HepG2 (cell line): ENCODE data around the gene EFEMP2. TPM values are rescaled to one million over a fixed set of nuclear protein-coding genes. Genes with fewer than 3 reads are reported as not detected.

Experiments
- ARID4A ChIP-seq: sonication (generic); formaldehyde crosslinking; IDR thresholded peaks from 2 replicates; pipeline ENCODE4 v1.5.0; 2020; ENCODE audit warnings: mild to moderate bottlenecking, missing genetic modification reagents, borderline replicate concordance
- ATM ChIP-seq: fragments of 450-650 bp; IDR thresholded peaks from 2 replicates; pipeline ENCODE4 v1.7.1; 2017; ENCODE audit warnings: mild to moderate bottlenecking, borderline replicate concordance
- E2F2 ChIP-seq: sonication (generic); formaldehyde crosslinking; IDR thresholded peaks from 2 replicates; pipeline ENCODE4 v1.4.0; 2020; ENCODE audit warnings: missing genetic modification reagents, borderline replicate concordance
- HNRNPL ChIP-seq: fragments of 200-400 bp; formaldehyde crosslinking; IDR thresholded peaks from 2 replicates; pipeline ENCODE4 v1.6.1; 2017; ENCODE audit warnings: mild to moderate bottlenecking, low read depth, low read length
- MEF2D ChIP-seq: sonication (generic); formaldehyde crosslinking; IDR thresholded peaks from 2 replicates; pipeline ENCODE4 v1.5.1; 2020; ENCODE audit warnings: mild to moderate bottlenecking, missing genetic modification reagents
- MYC ChIP-seq: sonication (generic); formaldehyde crosslinking; IDR thresholded peaks from 2 replicates; pipeline ENCODE4 v1.9.0; 2021; ENCODE audit warnings: missing genetic modification reagents, borderline replicate concordance
- NCOA1 ChIP-seq: sonication (generic); formaldehyde crosslinking; IDR thresholded peaks from 2 replicates; pipeline ENCODE4 v1.9.0; 2021; ENCODE audit warnings: missing genetic modification reagents
- NCOA2 ChIP-seq: sonication (generic); formaldehyde crosslinking; IDR thresholded peaks from 2 replicates; pipeline ENCODE4 v1.8.0; 2022; ENCODE audit warnings: inconsistent platforms
- RBM39 ChIP-seq: fragments of 200-400 bp; formaldehyde crosslinking; IDR thresholded peaks from one replicate; pipeline ENCODE4 v1.6.1; 2018; ENCODE audit warnings: antibody characterized with exemption, mild to moderate bottlenecking, low read depth, low read length; ENCODE audit not compliant: poor library complexity, severe bottlenecking
- SOX5 ChIP-seq: IDR thresholded peaks from 2 replicates; pipeline ENCODE4 v1.6.1; 2016; ENCODE audit warnings: borderline replicate concordance
- SP1 ChIP-seq, 2 experiments: fragments of 450-650 bp in 1 of 2; sonication (generic) in 1 of 2; formaldehyde crosslinking in 1 of 2; IDR thresholded peaks; 2 replicates each; pipeline versions ENCODE4 v1.4.0 to v1.6.1; 2016 to 2020; ENCODE audit warnings: missing genetic modification reagents in 1 of 2
- TAF15 ChIP-seq: fragments of 200-400 bp; formaldehyde crosslinking; IDR thresholded peaks from one replicate; pipeline ENCODE4 v1.6.1; 2018; ENCODE audit warnings: mild to moderate bottlenecking, low read depth, low read length; ENCODE audit not compliant: poor library complexity, severe bottlenecking
- U2AF2 ChIP-seq: fragments of 200-400 bp; formaldehyde crosslinking; IDR thresholded peaks from 2 replicates; pipeline ENCODE4 v1.6.1; 2017; ENCODE audit warnings: low read depth, mild to moderate bottlenecking, low read length
- ZFX ChIP-seq: sonication (generic); formaldehyde crosslinking; IDR thresholded peaks from 2 replicates; pipeline ENCODE4 v1.4.0; 2020; ENCODE audit warnings: mild to moderate bottlenecking, low read depth, missing genetic modification reagents, moderate library complexity
- ZNF225 ChIP-seq: sonication (generic); formaldehyde crosslinking; IDR thresholded peaks from 2 replicates; pipeline ENCODE4 v1.4.0; 2020; ENCODE audit warnings: mild to moderate bottlenecking, missing genetic modification reagents
- ZNF441 ChIP-seq: sonication (generic); formaldehyde crosslinking; IDR thresholded peaks from 2 replicates; pipeline ENCODE4 v1.7.0; 2021; ENCODE audit warnings: missing genetic modification reagents, borderline replicate concordance
- polyA plus RNA-seq, 8 experiments: library from polyadenylated mRNA; depleted of rRNA in 3 of 8; stranded (reverse) in 7 of 8; unstranded in 1 of 8; fragments of >200 nt; fragmentation: Illumina TruSeq in 4 of 8; extraction: Trizol in 4 of 8; gene quantifications; 2 replicates each; pipeline versions ENCODE4 v1.2.1 to v1.2.3, GENCODE V29; 2011 to 2016; ENCODE audit warnings: low read depth in 4 of 8, missing spikeins in 1 of 8, mixed read lengths in 1 of 8; ENCODE audit not compliant: insufficient read depth in 1 of 8
- total RNA-seq, 5 experiments: library from RNA; depleted of rRNA; stranded (reverse); fragments of >200 nt; fragmentation: Illumina TruSeq; extraction: Trizol; gene quantifications; 2 replicates each; pipeline ENCODE4 v1.2.3, GENCODE V29; 2016; ENCODE audit warnings: low read depth in 1 of 5
- TF ChIP-seq, protein P1 (sequence below): IDR thresholded peaks from 2 replicates; pipeline ENCODE4 v1.6.1; 2016; ENCODE audit warnings: missing biosample characterization, missing genetic modification reagents, low read depth
- TF ChIP-seq, protein P2 (sequence below): sonication (generic); formaldehyde crosslinking; IDR thresholded peaks from 2 replicates; pipeline ENCODE4 v1.9.0; 2021; ENCODE audit warnings: missing genetic modification reagents, borderline replicate concordance
- TF ChIP-seq, protein P3 (sequence below): sonication (generic); formaldehyde crosslinking; IDR thresholded peaks from 2 replicates; pipeline ENCODE4 v1.8.0; 2022; ENCODE audit warnings: mild to moderate bottlenecking, missing genetic modification reagents, moderate library complexity

EFEMP2 gene
- total and polyA plus RNA-seq, 2 of the 13 experiments (the other 11 are each of a cell fraction or from before 2014, with no cell fraction given): 7.4 to 29.7 TPM

DNA sequence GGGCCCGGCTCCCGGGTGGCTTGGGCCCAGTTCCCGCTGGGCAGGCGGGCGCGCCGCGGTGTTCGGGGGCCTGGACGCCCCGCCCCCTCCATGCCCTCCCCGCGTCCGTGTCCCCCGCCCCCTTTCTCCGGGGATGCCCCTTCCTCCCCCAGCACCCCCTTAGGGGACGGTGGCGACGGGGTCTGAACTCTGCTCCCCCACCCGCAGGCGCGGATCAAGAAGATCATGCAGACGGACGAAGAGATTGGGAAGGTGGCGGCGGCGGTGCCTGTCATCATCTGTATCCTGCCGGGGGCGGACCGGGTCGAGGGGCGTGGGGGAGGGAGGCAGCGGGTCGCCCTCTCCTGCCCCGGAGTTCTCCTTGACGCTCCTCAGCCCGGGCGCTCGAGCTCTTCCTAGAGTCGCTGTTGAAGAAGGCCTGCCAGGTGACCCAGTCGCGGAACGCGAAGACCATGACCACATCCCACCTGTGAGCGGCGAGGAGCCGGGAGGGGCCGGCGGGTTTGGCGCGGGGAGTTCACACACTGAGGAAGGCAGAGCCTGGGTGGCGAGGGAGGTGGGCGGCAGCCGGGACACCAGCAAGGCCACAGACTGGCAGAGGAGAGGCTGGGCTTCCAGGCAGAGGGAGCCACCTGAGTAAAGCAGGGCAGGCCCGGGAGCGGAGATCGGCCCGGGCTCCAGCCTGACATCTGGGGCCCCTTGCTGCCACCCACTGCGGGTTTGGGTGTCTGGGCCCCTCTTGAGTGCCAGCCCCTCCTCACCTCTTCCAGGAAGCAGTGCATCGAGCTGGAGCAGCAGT lies 47.2 kb upstream of the EFEMP2 start (continued):
- TF ChIP-seq NCOA1 (CRISPR knock-in tag) (no peak), SOX5 (CRISPR knock-in tag) (no peak), HNRNPL (no peak), E2F2 (CRISPR knock-in tag) (no peak), ATM (no peak), NCOA2 (CRISPR knock-in tag) (no peak), ZNF225 (no peak), ARID4A (CRISPR knock-in tag) (0 out of 2 replicates have a peak, but pooled peaks have one; percentile 5), ZFX (CRISPR knock-in tag) (peak; percentile 18; the same call in 1 of the 2 replicates), RBM39 (no peak), MYC (0 out of 2 replicates have a peak, but pooled peaks have one; percentile 8), MEF2D (CRISPR knock-in tag) (no peak), SP1 (IDR thresholded peaks at IDR 0.05) (no peak), SP1 (CRISPR knock-in tag; IDR thresholded peaks at IDR 0.05) (no peak), U2AF2 (no peak), ZNF441 (no peak), TAF15 (no peak)
- TF ChIP-seq, protein P1, sequence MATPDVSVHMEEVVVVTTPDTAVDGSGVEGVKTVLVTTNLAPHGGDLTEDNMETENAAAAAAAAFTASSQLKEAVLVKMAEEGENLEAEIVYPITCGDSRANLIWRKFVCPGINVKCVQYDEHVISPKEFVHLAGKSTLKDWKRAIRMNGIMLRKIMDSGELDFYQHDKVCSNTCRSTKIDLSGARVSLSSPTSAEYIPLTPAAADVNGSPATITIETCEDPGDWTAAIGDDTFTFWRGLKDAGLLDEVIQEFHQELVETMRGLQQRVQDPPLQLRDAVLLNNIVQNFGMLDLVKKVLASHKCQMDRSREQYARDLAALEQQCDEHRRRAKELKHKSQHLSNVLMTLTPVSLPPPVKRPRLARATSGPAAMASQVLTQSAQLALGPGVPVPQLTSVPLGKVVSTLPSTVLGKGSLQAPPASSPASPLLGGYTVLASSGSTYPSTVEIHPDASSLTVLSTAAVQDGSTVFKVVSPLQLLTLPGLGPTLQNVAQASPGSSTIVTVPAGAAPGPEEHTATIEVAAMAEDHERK (CRISPR knock-in tag): no peak
- TF ChIP-seq, protein P2, sequence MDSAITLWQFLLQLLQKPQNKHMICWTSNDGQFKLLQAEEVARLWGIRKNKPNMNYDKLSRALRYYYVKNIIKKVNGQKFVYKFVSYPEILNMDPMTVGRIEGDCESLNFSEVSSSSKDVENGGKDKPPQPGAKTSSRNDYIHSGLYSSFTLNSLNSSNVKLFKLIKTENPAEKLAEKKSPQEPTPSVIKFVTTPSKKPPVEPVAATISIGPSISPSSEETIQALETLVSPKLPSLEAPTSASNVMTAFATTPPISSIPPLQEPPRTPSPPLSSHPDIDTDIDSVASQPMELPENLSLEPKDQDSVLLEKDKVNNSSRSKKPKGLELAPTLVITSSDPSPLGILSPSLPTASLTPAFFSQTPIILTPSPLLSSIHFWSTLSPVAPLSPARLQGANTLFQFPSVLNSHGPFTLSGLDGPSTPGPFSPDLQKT: no peak
- TF ChIP-seq, protein P3, sequence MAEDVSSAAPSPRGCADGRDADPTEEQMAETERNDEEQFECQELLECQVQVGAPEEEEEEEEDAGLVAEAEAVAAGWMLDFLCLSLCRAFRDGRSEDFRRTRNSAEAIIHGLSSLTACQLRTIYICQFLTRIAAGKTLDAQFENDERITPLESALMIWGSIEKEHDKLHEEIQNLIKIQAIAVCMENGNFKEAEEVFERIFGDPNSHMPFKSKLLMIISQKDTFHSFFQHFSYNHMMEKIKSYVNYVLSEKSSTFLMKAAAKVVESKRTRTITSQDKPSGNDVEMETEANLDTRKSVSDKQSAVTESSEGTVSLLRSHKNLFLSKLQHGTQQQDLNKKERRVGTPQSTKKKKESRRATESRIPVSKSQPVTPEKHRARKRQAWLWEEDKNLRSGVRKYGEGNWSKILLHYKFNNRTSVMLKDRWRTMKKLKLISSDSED (CRISPR knock-in tag): no peak
